RWPE2 (cell line): ENCODE data around the gene AIFM1.

Experiments used
- ATAC-seq: fragments of 200-7000 bp; cut with Tn5 transposase; 3 replicates; pipeline ENCODE4 v1.9.1; 2021; ENCODE audit warnings: low read depth
- DNase-seq: peaks from one replicate; pipeline ENCODE4 v3.0.0-alpha.2; 2020; ENCODE audit warnings: low spot score
- H3K27ac ChIP-seq: fragments of 450-650 bp; 2 replicates; pipeline ENCODE4 v1.5.1; 2017; ENCODE audit warnings: mild to moderate bottlenecking; ENCODE audit not compliant: poor library complexity, severe bottlenecking
- H3K27me3 ChIP-seq: fragments of 250-450 bp; sonication (Bioruptor Pico); 2 replicates; pipeline ENCODE4 v1.5.1; 2021; ENCODE audit warnings: mild to moderate bottlenecking, moderate library complexity; ENCODE audit not compliant: insufficient read depth, poor library complexity, severe bottlenecking
- H3K36me3 ChIP-seq: fragments of 250-450 bp; sonication (Bioruptor Pico); 2 replicates; pipeline ENCODE4 v1.5.1; 2020; ENCODE audit warnings: low read depth, mild to moderate bottlenecking, moderate library complexity
- H3K4me1 ChIP-seq: fragments of 250-450 bp; sonication (Bioruptor Pico); 2 replicates; pipeline ENCODE4 v1.5.1; 2021; ENCODE audit warnings: mild to moderate bottlenecking, moderate library complexity; ENCODE audit not compliant: insufficient read depth, poor library complexity, severe bottlenecking
- H3K4me3 ChIP-seq: fragments of 250-450 bp; sonication (Bioruptor Pico); 2 replicates; pipeline ENCODE4 v1.5.1; 2021; ENCODE audit warnings: mild to moderate bottlenecking, moderate library complexity; ENCODE audit not compliant: severe bottlenecking
- H3K9me3 ChIP-seq: fragments of 250-450 bp; sonication (Bioruptor Pico); 2 replicates; pipeline ENCODE4 v1.5.1; 2021; ENCODE audit warnings: mild to moderate bottlenecking, moderate library complexity; ENCODE audit not compliant: severe bottlenecking
- TF ChIP-seq, protein P1 (sequence below): fragments of 450-650 bp; IDR thresholded peaks from one replicate; pipeline ENCODE4 v1.5.1; 2017; ENCODE audit warnings: mild to moderate bottlenecking, moderate library complexity; ENCODE audit not compliant: poor library complexity, severe bottlenecking

Gene AIFM1

GRCh38 chrX:130204647-130205046 is 39.0 kb upstream of the AIFM1 start:
- Histone ChIP-seq H3K36me3 (peaks cover 3% of the 10 kb centered on the region; the same call in 1 of the 2 replicates), H3K4me3 (no peak overlapping the region), H3K4me1 (no peaks in the 10 kb centered on the region), H3K27ac (no peak overlapping the region), H3K27me3 (no peaks in the 10 kb centered on the region), H3K9me3 (no peaks in the 10 kb centered on the region)
- no peak for DNase-seq
- no peak for ATAC-seq
- TF ChIP-seq, protein P1, sequence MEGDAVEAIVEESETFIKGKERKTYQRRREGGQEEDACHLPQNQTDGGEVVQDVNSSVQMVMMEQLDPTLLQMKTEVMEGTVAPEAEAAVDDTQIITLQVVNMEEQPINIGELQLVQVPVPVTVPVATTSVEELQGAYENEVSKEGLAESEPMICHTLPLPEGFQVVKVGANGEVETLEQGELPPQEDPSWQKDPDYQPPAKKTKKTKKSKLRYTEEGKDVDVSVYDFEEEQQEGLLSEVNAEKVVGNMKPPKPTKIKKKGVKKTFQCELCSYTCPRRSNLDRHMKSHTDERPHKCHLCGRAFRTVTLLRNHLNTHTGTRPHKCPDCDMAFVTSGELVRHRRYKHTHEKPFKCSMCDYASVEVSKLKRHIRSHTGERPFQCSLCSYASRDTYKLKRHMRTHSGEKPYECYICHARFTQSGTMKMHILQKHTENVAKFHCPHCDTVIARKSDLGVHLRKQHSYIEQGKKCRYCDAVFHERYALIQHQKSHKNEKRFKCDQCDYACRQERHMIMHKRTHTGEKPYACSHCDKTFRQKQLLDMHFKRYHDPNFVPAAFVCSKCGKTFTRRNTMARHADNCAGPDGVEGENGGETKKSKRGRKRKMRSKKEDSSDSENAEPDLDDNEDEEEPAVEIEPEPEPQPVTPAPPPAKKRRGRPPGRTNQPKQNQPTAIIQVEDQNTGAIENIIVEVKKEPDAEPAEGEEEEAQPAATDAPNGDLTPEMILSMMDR, result no peak

- ATAC-seq (no peak), DNase-seq (no peak)
- no peak overlapping the region for H3K27ac ChIP-seq
- no peaks in the 10 kb centered on the region for H3K27me3 ChIP-seq
- TF ChIP-seq, protein P1, result no peak
- H3K4me3 ChIP-seq, result no peak overlapping the region
- no peaks in the 10 kb centered on the region for H3K9me3 ChIP-seq
- H3K36me3 ChIP-seq, result no peaks in the 10 kb centered on the region
- no peaks in the 10 kb centered on the region for H3K4me1 ChIP-seq
Observed at GRCh38 chrX:130197464-130197863, 31.8 kb upstream of the AIFM1 start.

- no peak overlapping the region for H3K27ac ChIP-seq
Observed at GRCh38 chrX:130196466-130196865, 30.8 kb upstream of the AIFM1 start.

DNA sequence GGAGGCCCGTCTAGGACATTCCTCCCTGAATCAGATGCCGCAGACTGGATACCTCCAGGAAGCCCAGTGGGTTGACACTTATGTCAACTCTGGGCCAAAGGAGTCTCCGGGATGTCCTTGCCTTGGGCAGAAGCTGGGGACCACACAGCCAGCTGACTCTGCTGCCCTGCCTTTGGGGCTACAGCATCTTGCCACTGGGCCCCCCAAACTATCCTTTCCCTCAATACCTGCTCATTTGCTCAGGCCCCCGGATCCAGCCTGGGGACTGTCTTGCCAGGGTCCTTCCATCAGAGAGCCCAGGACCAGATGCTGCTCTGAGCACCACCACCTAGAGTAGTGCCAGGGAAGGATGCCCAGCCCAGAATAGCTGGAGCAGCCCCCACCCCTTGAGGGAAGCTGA is 25.2 kb upstream of the AIFM1 start:
- no peak for ATAC-seq
- Histone ChIP-seq H3K4me1 (no peaks in the 10 kb centered on the region), H3K4me3 (no peak overlapping the region), H3K27ac (no peak overlapping the region), H3K27me3 (no peaks in the 10 kb centered on the region), H3K36me3 (no peaks in the 10 kb centered on the region), H3K9me3 (no peaks in the 10 kb centered on the region)
- no peak for DNase-seq
- TF ChIP-seq, protein P1, result no peak

More at GRCh38 chrX:130196466-130196865, 30.8 kb upstream of the AIFM1 start:
- Histone ChIP-seq H3K36me3 (no peaks in the 10 kb centered on the region), H3K4me3 (no peak overlapping the region), H3K27me3 (no peaks in the 10 kb centered on the region), H3K9me3 (no peaks in the 10 kb centered on the region), H3K4me1 (no peaks in the 10 kb centered on the region)
- DNase-seq, result no peak
- ATAC-seq, result no peak
- TF ChIP-seq, protein P1, result no peak

DNA sequence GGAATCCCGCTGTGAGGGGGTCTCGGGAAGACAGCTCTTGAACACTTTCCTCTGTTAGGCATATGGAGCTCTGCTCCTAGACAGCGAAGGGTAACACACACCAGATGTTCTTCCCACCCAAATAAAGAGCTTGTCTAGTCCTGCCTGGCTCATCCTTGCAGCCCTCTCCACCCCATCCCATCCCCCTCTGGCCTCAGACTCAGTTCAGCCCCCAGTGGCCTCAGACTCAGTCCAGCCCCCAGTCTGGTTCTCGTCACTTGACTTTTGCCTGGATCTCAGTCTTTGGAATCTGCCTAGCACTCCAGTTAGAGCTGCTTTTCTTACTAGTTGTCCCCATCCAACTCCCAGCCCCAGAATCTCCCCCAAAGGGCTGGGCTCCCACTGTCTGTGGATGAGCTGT is 21.0 kb upstream of the AIFM1 start:
- Histone ChIP-seq H3K27ac (no peak overlapping the region), H3K36me3 (no peaks in the 10 kb centered on the region), H3K9me3 (no peaks in the 10 kb centered on the region), H3K4me3 (no peak overlapping the region), H3K27me3 (no peaks in the 10 kb centered on the region), H3K4me1 (no peaks in the 10 kb centered on the region)
- DNase-seq (no peak), ATAC-seq (no peak)
- TF ChIP-seq, protein P1, result no peak
